HG02610 (cell line): ENCODE measurements around the gene PLEKHH2.
"Not testable (repeated sequence)": the region's sequence is repeated elsewhere in the genome, so short reads cannot be mapped to it uniquely, and the experiment has no call there.

Experiments
- ATAC-seq: cut with Tn5 transposase; IDR thresholded peaks from one replicate; pipeline ENCODE4 v1.9.1; 2021; ENCODE audit warnings: mild to moderate bottlenecking, moderate library complexity; ENCODE audit not compliant: unreplicated experiment

The PLEKHH2 gene

GRCh38 chr2:43715300-43716098, 78.4 kb downstream of the PLEKHH2 start:
- ATAC-seq, result no peak

DNA sequence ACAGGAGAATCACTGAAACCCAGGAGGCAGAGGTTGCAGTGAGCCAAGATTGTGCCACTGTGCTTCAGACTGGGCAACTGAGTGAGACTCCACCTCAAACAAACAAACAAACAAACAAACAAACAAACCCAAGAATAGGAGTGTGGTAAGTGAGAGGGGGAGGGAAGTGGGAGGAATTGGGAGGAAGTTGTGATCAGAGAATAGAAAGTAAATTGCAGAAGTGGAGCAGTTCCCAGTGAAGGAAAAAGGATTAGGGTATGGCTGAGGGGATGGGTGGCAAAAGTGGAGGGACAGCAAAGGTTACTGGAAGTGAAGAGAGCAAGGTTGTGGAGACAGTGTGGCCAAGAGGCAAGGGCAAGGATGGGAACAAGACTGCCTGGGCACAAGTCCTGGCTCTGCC, 80.3 kb downstream of the PLEKHH2 start:
- ATAC-seq, result no peak

GRCh38 chr2:43718530-43719124, 81.6 kb downstream of the PLEKHH2 start:
- ATAC-seq, result peak; percentile 61

DNA sequence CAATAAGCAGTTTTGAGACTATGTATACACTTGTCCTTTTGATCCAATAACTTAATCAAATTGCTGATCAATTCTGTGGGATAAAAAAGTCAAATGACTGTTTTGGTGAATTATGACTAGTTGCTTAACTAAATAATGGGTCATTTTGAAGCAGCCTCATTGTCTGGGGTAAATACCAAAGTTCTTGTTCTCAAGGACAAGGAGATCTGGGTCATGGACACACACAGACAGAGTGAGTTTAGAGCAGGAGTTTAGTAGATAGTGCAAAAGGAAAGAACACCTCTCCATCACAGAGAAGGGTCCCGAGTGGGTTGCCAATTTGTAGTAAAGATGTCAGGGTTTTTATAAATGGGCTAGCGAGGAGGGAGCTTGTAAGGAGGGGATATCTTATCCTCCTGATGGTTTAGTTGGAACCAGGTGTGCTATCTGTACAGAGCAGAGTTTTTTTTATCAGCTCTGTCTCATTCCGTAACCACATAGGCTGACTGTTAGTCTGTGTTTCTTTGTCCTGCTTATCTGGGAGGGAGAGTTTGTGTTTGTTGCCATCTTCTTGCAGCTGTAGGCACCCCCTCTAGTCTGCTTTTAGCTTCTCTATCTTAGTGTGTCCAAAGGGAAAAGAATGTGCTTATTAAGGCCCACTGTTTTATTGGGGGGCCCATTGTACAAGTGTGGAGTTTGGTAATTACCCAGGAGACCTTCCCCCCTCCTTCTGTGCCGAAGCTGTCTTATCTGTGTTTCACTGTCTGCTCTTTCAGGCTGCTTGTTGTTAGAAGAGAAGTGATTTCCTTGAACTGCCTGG, 87.9 kb downstream of the PLEKHH2 start:
- no peak for ATAC-seq

- ATAC-seq, result no peak
Observed at GRCh38 chr2:43725711-43726246, 88.7 kb downstream of the PLEKHH2 start.

DNA sequence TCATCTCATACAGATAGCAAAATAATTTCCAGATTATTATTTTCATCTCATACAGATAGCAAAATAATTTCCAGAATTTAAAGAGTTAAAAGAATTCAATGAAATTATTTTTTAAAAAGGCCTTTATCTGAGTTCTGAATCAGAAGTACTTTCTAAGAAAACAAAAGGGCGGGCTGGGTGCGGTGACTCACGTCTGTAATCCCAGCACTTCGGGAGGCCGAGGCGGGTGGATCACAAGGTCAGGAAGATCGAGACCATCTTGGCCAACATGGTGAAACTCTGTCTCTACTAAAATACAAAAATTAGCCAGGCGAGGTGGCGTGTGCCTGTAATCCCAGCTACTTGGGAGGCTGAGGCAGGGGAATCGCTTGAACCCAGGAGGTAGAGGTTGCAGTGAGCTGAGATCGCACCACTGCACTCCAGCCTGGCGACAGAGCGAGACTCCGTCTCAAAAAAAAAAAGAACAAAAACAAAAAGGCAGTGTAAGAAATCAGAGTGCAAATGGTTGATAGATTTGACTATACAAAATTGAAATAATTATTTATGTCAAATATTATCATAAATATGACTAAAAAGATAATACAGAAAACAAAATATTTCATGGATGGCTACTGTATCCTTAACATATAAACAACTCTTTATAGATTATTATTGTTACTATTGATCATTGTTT, 90.0 kb downstream of the PLEKHH2 start:
- not testable (repeated sequence) for ATAC-seq

DNA sequence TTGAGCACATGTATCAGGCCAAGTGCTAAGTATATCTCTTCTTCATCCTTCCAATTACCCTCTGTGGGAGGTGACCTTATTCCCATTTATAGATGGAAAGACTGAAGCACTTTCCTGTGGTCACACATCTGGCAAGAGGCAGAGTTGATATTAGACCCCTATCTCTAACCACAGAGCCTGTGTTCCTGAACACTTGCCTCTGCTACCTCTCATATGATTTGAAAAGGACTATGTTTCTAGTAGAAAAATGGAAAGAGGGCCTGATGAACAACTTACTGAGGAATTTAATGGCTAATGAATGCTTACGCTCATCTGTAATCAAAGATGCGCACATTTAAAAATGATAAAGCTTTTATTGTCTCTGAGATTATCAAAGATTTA, 90.6 kb downstream of the PLEKHH2 start:
- ATAC-seq, result no peak

GRCh38 chr2:43729491-43730174, 92.6 kb downstream of the PLEKHH2 start:
- no peak for ATAC-seq

DNA sequence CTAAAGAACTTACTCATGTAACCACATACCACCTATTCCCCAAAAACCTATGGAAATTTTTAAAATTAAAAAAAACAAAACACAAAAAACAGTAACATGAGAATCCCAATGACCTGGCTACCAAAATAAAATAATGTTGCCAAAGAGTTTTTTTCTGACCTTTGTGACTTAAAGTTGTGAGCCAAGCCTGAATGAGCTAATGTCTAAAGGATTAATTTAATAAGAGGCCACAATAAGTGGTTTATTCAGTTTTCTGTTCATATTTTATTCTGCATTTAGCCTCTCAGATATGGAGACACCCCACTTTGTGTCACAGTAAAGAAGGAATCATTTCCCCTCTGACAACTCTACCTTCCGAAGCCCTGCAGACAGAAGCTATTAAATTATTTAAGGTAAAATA, 94.2 kb downstream of the PLEKHH2 start:
- ATAC-seq, result no peak

DNA sequence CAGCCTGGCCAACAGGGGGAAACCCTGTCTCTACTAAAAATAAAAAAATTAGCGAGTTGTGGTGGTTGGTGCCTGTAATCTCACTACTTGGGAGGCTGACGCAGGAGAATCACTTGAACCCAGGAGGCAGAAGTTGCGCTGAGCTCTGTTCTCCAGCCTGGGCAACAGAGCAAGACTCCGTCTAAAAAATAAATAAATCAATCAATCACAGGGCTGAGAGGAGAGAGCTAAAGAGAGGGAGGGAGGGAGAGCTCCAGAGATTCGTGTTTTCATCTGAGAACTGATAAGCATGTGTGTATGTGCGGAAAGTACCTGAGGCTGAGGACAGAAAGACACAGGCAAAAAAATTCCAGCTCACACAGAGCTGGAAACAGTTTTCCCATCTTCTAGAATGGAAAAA, 99.6 kb downstream of the PLEKHH2 start:
- ATAC-seq, result no peak

DNA sequence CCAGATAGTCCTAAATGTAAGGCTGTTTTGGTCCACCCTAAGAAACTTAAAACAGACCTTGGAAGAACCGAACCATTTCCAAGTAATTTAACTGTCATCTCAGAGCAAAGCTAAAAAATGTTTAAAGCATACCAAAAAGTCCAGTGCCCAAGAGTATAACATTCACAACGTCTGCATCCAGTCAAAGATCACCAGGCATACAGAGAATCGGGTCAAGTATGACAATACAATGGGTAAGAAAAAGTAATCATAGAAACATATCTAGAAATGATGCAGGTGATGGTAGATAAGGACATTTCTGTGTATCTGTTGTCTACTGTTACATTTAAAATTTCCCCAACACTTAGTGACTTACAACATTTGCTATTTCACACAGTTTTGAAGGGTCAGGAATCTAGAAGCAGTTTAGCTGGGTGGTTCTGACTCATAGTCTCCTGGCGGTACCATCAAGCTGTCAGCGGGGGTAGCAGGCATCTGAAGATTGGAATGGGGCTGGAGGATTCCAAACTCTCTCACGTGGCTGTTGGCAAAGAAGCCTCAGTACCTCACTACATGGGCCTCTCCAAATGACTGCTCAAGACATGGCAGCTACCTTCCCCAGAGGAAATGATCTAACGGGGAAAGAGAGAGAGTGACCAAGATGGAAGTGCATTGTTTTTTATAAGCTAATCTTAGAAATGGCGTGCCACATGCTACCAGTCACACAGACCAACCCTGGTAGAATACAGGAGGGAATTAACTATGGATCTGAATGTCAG, 100.2 kb downstream of the PLEKHH2 start:
- ATAC-seq, result no peak

DNA sequence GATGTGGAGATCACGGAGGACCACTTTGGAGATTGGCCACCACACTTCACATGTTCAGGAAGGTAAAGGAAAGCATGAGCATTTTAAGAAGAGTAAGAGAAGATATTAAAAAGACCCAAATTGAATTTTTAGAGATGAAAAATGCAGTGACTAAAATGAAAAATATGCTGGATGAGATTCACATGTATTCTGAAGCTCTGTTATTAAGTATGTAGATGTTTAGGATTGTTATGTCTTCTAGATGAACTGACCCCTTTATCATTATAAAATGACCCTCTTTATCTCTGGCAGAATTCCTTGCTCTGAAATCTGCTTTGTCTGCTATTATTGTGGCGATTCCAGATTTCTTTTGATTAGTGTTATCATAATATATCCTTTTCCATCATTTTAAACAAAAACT, 100.8 kb downstream of the PLEKHH2 start:
- ATAC-seq, result no peak

DNA sequence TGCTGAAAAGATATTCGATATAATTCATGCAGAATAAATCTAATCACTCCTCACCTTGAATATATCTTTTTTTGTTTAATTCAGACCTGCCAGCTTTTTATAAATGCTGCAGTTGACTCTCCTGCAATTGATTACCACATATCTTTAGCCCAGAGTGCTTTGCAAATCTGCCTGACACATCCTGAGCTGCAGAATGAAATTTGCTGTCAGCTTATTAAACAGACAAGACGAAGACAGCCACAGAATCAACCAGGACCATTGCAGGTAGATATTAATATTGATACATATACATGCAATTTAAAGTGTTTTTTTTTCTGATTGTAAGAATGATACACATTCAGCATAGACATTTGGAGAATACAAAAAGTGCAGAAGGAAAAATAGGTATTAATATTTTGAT, 101.2 kb downstream of the PLEKHH2 start:
- ATAC-seq, result no peak

- no peak for ATAC-seq
Observed at GRCh38 chr2:43743706-43744105, 106.6 kb downstream of the PLEKHH2 start.

- ATAC-seq, result no peak
Observed at GRCh38 chr2:43745457-43745856, 108.4 kb downstream of the PLEKHH2 start.

DNA sequence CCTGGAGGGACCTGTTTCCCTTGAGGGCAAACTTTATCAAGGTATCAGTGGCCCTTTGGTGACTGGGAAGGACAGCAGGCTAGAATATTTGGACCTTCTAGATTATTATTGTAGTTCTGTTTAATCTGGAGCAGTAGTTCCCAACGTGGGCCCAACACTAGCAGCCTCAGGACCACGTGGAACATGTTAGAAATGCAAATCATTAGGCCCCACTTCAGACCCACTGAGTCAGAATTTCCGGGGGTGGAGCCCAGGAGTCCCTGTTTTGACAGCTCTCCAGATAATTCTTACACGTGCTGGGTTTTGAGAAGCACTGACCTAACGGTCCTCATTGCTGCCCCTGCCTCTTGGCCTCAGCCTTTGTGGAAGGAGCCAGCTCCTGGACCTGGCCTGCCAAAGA, 111.3 kb downstream of the PLEKHH2 start:
- no peak for ATAC-seq

GRCh38 chr2:43749583-43749982, 112.5 kb downstream of the PLEKHH2 start:
- no peak for ATAC-seq

DNA sequence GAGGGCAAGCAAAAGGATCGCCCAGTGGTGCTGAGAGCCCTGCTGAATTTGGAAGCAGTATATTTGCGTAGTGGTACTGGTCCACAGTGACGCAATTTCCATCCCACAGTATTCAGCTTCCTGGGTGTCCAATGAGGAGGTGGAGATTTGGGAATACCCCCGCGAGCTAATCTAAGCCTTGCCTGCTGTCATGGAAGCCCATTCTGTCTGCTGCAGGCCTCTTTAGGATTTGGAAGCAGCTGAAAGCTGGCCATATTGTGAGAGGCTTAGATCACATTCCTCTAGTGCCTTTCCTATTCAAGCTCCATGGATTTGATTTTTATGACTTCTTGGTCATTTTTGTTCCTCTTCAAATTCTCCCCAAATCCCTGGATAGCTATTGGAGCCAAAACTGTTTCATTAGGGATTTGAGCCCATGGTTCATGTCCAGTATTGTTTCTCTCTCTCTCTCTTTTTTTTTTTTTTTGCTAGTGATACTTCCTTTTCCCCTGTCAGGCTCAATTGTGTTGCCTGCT, 114.5 kb downstream of the PLEKHH2 start:
- no peak for ATAC-seq

DNA sequence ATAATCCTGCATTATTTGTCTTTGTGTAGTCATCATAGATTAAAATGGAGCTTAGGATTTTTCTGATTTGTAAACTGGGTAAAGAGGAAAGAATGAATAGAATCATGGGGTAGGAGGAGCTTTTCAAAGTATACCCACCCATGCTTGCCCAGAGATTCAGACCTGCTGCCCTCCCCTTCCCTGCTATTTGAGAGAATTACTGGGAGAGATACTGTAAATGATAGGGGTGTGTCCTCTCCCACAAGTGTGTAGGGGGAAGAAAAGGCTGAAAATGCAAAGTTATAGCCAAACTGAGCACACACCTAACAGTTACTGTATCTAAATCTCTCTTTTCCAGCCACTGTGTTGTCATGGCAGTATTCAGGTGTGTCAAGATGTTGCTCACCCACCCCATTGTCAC, 115.2 kb downstream of the PLEKHH2 start:
- ATAC-seq, result no peak

GRCh38 chr2:43754180-43754579, 117.1 kb downstream of the PLEKHH2 start:
- ATAC-seq, result no peak
